OCI-LY7 (cell line): ENCODE results near the gene MBD1. TPM values are rescaled to one million over a fixed set of nuclear protein-coding genes. Genes with fewer than 3 reads are reported as not detected.
A peak's percentile ranks its signal among the peaks of the same experiment; 100 is the strongest.

Source experiments
- BruUV-seq: library from RNA; stranded (reverse); fragments of 400-500 nt; replicated peaks from 2 replicates; lab custom pipeline; 2021; lab: Mats Ljungman, UMichigan
- CTCF ChIA-PET: fragments of 300-600 bp; sonication (Branson Sonifier 250); formaldehyde crosslinking; loops from one replicate; lab custom pipeline; 2022; ENCODE audit warnings: antibody characterized with exemption; ENCODE audit not compliant: unreplicated experiment; lab: Charles Lee
- POLR2A ChIA-PET: fragments of 300-600 bp; sonication (Branson Sonifier 250); formaldehyde crosslinking; loops from one replicate; lab custom pipeline; 2022; ENCODE audit warnings: antibody characterized with exemption; lab: Charles Lee
- DNase-seq: peaks from one replicate; pipeline ENCODE4 v3.0.0-alpha.2; 2015; ENCODE audit warnings: low spot score
- H2AFZ ChIP-seq: fragments of 200-600 bp; sonication (generic), shearing (Covaris generic); 2 replicates; pipeline ENCODE4 v1.6.1; 2014; ENCODE audit warnings: mild to moderate bottlenecking, antibody characterized with exemption, low read length, moderate library complexity
- H3K27ac ChIP-seq: fragments of 200-600 bp; sonication (generic); 2 replicates; pipeline ENCODE4 v1.5.1; 2014; ENCODE audit warnings: mixed run types, low read depth, mild to moderate bottlenecking, moderate library complexity, low read length, inconsistent platforms; ENCODE audit not compliant: poor library complexity, severe bottlenecking
- H3K36me3 ChIP-seq: fragments of 200-600 bp; sonication (generic); 2 replicates; pipeline ENCODE4 v1.6.1; 2014; ENCODE audit warnings: mild to moderate bottlenecking, antibody characterized with exemption, low read length, moderate library complexity, mixed read lengths; ENCODE audit not compliant: insufficient read depth
- H3K4me1 ChIP-seq: fragments of 200-600 bp; sonication (generic); 2 replicates; pipeline ENCODE4 v1.5.1; 2014; ENCODE audit warnings: mild to moderate bottlenecking, low read length; ENCODE audit not compliant: insufficient read depth, poor library complexity, severe bottlenecking
- H3K4me2 ChIP-seq: fragments of 200-600 bp; sonication (generic); 2 replicates; pipeline ENCODE4 v1.6.1; 2014; ENCODE audit warnings: mild to moderate bottlenecking, low read length
- H3K4me3 ChIP-seq: fragments of 200-600 bp; sonication (generic); 2 replicates; pipeline ENCODE4 v1.5.1; 2014; ENCODE audit warnings: mild to moderate bottlenecking, low read depth, low read length; ENCODE audit not compliant: poor library complexity, severe bottlenecking
- H3K79me2 ChIP-seq: fragments of 200-600 bp; sonication (generic); 2 replicates; pipeline ENCODE4 v1.6.1; 2016; ENCODE audit warnings: low read depth, mild to moderate bottlenecking, low read length, moderate library complexity, mixed read lengths; ENCODE audit not compliant: insufficient read depth
- H3K9me2 ChIP-seq: fragments of 200-600 bp; sonication (generic); 2 replicates; pipeline ENCODE4 v1.6.1; 2016; ENCODE audit warnings: mild to moderate bottlenecking, low read length, mixed read lengths; ENCODE audit not compliant: insufficient read depth
- H3K9me3 ChIP-seq: fragments of 200-600 bp; sonication (generic); 2 replicates; pipeline ENCODE4 v1.6.1; 2014; ENCODE audit warnings: mild to moderate bottlenecking, mixed run types, low read length, mixed read lengths
- H4K20me1 ChIP-seq: fragments of 200-600 bp; sonication (generic); 2 replicates; pipeline ENCODE4 v1.6.1; 2014; ENCODE audit warnings: mild to moderate bottlenecking, antibody characterized with exemption, low read length, moderate library complexity, mixed read lengths; ENCODE audit not compliant: insufficient read depth
- EZH2phosphoT487 ChIP-seq: fragments of 200-600 bp; sonication (generic); IDR thresholded peaks from 2 replicates; pipeline ENCODE4 v1.6.1; 2018; ENCODE audit warnings: low read depth, borderline replicate concordance, mild to moderate bottlenecking, mixed run types, antibody characterized with exemption, low read length, moderate library complexity, mixed read lengths
- intact Hi-C: fragments of 100-400 bp; cut with micrococcal nuclease; formaldehyde crosslinking; loops from one replicate; pipeline ENCODE4 v1.10.0; 2022; ENCODE audit not compliant: unreplicated experiment
- total RNA-seq, 2 experiments: library from RNA; depleted of rRNA in 1 of 2; stranded (reverse); fragments of >200 nt in 1 of 2; shearing (Covaris generic) in 1 of 2; gene quantifications; 2 replicates each; pipeline ENCODE4 v1.2.3, GENCODE V29; 2014 to 2022
- TF ChIP-seq, protein P1 (sequence below): fragments of 200-600 bp; sonication (generic); conservative IDR thresholded peaks from 2 replicates; pipeline ENCODE4 v1.5.1; 2014; ENCODE audit warnings: mild to moderate bottlenecking, antibody characterized with exemption, low read length, moderate library complexity, mixed read lengths

Gene MBD1
- total RNA-seq, 2 experiments from 2014 or later: 42.2 to 47.3 TPM

DNA sequence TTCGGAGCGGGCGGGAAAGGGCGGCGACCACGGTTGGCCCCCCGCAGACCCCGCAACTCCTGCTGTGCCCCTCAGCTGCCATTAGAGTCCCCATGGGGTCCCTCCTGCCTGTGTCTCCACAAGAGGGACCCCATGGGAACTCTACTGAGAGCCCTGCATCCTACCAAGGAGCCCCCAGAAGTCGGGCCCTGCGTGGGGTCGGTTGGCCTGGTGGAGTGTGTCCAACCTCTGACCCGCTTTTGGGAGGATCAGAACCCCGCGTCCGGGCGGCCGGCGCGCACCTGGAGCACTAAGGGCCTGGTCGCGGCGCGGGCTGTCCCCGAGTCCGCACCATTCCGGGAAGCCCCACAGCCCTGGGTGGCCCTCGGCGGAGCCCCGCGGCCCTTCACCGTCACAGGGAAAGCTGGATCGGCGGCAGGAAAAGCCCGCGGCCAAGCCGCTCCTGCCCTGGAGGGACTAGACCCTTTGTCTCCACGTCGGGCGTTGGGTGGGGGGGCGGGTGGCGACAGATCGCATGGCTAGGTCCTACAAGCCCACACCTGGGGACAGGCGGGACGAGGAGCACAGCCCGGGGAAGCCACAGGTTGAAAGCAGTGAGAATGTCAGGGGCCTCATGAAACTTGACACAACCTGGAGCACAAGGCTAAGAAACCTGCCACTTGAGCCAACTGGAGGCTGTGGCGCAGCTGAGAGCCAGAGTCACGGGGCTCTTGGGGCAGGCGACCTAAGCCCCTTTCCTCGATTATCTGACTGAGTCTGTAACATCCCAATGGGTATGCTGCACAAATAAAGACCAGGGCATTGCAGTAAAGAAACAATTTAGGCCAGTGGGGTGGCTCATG, 17.3 kb upstream of the MBD1 start:
- no peak overlapping the region for H3K4me2 ChIP-seq
- H3K9me3 ChIP-seq: no peaks in the 10 kb centered on the region
- ChIA-PET CTCF (no interaction called here), POLR2A (no interaction called here)
- intact Hi-C loops: no loop called here
- H3K36me3 ChIP-seq: no peaks in the 10 kb centered on the region
- no peak for TF ChIP-seq EZH2phosphoT487
- TF ChIP-seq, protein P1, sequence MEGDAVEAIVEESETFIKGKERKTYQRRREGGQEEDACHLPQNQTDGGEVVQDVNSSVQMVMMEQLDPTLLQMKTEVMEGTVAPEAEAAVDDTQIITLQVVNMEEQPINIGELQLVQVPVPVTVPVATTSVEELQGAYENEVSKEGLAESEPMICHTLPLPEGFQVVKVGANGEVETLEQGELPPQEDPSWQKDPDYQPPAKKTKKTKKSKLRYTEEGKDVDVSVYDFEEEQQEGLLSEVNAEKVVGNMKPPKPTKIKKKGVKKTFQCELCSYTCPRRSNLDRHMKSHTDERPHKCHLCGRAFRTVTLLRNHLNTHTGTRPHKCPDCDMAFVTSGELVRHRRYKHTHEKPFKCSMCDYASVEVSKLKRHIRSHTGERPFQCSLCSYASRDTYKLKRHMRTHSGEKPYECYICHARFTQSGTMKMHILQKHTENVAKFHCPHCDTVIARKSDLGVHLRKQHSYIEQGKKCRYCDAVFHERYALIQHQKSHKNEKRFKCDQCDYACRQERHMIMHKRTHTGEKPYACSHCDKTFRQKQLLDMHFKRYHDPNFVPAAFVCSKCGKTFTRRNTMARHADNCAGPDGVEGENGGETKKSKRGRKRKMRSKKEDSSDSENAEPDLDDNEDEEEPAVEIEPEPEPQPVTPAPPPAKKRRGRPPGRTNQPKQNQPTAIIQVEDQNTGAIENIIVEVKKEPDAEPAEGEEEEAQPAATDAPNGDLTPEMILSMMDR: no peak
- no peak for DNase-seq
- no peak overlapping the region for H2AFZ ChIP-seq
- no peak overlapping the region for H3K4me3 ChIP-seq
- no peaks in the 10 kb centered on the region for H3K79me2 ChIP-seq
- peaks cover 10% of the 10 kb centered on the region for H3K4me1 ChIP-seq
- no peak overlapping the region for H3K27ac ChIP-seq
- H3K9me2 ChIP-seq: no peaks in the 10 kb centered on the region
- no TSS peak for BruUV-seq
- no peaks in the 10 kb centered on the region for H4K20me1 ChIP-seq

DNA sequence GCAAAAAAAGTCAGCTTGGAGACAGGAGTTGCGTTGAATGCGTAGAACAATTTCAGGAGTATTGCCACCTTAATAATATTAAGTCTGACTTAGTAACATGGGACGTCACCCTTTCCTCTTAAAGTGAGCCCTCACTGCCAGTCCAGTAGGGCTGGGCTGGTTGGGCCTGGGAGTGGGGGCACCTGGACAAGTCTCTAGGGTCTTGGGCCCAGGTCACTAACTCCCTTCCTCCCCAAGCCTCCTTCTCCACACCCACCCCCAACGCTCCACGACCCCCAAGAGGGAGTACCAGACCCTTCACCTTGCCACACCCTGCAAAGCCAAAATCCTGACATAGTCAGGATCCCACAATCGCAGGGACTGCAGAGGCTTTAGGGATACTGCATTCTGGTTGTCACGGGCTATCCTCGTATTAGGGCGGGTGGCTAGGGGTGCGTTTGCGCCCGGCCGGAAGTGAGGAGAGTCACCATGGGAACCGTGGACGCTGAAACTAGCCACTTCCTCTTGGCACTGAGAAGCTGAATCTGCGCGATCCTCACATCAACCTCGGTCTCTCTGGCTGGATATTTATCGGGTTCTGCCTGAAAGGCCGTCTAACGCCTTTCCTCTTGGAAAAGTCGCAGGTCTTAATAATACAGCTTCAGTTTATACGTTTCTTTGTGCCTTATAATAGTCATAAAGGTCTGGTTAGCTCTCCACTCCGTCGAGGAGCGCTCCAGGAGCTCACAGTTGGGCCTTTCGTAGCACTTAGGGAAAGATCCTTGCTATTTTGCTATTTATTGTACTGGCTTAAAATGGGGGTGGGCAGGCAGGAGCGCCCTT, 16.5 kb upstream of the MBD1 start:
- peak overlapping the region; percentile 43 for H3K4me3 ChIP-seq
- H3K9me2 ChIP-seq: no peaks in the 10 kb centered on the region
- peak overlapping the region; percentile 75 for H3K4me2 ChIP-seq
- ChIA-PET CTCF (no interaction called here), POLR2A (no interaction called here)
- H2AFZ ChIP-seq: peak overlapping the region; percentile 75
- TF ChIP-seq, protein P1: no peak
- TF ChIP-seq EZH2phosphoT487: no peak
- no peaks in the 10 kb centered on the region for H3K79me2 ChIP-seq
- H4K20me1 ChIP-seq: no peaks in the 10 kb centered on the region
- H3K36me3 ChIP-seq: no peaks in the 10 kb centered on the region
- peak; percentile 75 for DNase-seq
- BruUV-seq: no TSS peak
- intact Hi-C loops: no loop called here
- no peaks in the 10 kb centered on the region for H3K9me3 ChIP-seq
- no peak overlapping the region for H3K27ac ChIP-seq
- H3K4me1 ChIP-seq: peaks cover 10% of the 10 kb centered on the region
